Amygdala (tissue), 56 donors: ENCODE data around the gene PRKAB2.
"Not testable (repeated sequence)": the region's sequence is repeated elsewhere in the genome, so short reads cannot be mapped to it uniquely, and the experiment has no call there.

Source experiments
- DNase-seq, 56 donors: peaks; one replicate each; lab custom pipeline; 2025; lab: John Stamatoyannopoulos, UW

PRKAB2 gene

DNA sequence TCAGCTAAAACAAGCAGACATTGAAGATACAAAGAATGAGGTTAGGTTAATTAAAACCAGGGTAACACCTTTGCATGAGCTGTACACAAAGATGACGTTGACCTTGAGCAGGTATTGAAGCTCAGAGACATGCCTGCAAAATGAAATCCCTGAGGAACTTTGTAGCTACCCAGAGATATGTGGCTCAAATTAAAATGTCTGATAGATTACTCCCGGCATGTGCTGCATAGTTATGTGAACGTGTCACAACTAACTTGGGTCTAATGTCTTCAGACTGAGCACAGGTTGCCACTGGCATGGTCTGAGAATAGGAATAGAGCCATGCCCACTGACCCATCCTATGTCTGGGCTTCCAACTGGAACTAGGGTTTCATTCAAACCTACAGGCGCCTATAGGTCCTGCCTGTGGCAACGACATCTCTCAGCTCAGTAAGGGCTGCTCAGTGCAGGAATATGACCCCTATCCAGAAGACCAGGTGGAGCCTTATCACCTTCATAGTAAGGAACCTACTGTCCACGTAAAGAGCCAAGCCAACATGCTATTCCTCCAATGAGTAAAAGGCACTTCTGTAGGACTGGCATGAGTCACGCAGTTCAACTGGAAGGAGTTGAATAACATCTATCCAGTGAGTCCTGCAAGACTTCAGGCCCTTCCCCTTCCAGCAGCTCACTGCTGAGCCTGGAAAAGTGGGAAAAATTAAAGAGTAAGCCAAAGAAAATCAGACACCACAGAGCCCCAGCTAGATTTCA lies 60.7 kb downstream of the PRKAB2 start:
- no peak for DNase-seq

DNA sequence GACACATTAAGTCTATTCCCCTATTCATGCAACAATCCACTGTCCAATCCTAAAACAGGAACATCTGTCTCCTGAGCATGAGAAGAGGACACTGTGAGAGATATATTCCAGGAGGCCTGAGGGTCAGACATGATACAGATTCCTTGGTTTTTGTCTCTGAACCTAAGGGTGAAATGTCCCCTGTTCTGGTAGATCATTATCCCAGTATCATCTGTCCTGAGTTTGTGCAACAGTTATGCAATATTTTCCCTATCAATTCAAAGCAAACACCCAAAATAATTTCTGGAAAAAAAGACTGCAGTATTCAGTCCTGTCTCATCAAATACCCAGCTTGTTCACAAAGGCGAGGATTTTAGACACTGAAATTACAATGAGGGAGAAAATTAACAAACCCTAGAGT lies 61.4 kb downstream of the PRKAB2 start:
- no peak for DNase-seq

DNA sequence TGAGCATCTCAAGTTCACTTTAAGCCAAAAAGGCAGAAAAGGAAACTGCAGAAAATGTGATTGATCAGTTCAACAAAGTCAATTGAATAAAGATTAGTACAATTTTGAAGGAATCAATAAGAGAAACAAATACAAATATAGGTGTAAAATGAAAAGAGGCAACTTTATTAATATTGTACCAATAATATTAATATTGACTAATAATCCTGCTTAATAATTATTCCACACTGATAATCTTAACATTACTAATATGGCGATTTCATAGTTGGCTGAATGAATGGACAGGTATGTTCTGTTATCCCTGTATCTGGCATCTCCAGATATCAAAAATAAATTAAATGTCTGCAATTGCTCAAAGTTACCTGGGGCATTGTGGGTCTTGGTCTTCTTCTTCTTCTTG lies 61.8 kb downstream of the PRKAB2 start:
- no peak for DNase-seq

DNA sequence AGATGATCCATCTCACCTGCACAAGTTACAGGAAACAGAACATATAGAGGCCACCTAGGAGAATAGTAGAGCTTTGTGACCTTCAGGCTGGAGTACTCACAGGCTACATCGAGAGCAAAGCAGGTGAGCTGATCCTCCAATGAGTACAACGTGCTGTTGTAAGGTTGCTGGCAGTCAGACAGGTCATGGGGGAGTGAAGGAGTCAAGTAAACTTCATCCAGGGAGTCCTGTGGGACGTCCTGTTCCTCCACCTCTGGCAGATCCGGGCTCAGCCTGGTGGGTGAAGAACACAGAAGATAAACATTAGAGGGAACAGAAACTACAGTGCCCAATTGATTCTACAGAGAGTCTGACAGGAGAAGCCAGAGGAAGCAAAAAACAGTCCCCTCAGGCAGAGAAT lies 62.5 kb downstream of the PRKAB2 start:
- DNase-seq, result no peak

DNA sequence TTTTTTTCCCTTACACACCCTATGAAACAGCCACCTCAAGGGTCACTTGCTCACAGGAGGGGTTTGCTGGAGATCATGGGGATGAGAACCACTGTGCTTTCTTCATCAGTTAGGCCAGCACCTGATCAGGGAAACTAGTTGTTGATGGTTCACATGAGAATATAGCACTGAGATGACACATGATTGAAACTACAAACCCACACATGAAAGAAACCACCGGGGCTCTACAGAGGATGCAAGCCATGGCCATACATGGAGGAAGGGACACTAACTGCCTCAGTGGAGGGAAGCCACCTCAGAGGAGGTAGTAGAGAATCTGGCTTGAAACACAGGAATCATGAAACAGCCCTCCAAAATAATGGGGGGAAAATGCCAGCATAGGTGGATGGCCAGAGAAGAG lies 63.2 kb downstream of the PRKAB2 start:
- DNase-seq, result no peak

DNA sequence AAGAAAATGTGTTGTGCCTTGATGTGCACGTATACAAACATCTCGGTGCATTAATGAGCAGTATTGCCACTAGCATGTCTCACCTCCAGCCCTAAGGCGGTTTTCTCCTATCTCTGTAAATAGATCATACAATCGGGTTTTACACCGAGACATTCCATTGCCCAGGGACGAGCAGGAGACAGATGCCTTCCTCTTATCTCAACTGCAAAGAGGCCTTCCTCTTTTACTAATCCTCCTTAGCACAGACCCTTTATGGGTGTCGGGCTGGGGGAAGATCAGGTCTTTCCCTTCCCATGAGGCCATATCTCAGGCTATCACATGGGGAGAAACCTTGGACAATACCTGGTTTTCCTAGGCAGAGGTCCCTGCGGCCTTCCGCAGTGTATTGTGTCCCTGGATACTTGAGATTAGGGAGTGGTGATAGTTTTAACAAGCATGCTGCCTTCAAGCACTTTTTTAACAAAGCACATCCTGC lies 65.8 kb downstream of the PRKAB2 start:
- not testable (repeated sequence) for DNase-seq

DNA sequence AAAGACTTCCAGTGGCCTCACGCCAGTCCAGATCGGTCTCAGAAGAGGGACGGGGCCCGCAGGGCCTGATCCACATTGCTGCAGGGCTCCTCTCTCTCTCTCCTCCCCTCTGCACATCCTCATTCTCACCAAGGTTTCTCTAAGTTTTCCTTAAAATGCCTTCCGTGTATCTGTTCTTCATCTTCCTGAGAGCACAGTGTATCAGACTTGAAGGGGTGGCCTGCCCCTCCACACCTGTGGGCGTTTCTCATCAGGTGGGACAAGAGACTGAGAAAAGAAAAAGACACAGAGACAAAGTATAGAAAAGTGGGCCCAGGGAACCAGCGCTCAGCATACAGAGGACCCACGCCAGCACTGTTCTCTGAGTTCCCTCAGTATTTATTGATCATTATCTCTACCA lies 66.4 kb downstream of the PRKAB2 start:
- DNase-seq, result no peak
